ENCODE results near the gene POLR3C.

POLR3C gene

DNA sequence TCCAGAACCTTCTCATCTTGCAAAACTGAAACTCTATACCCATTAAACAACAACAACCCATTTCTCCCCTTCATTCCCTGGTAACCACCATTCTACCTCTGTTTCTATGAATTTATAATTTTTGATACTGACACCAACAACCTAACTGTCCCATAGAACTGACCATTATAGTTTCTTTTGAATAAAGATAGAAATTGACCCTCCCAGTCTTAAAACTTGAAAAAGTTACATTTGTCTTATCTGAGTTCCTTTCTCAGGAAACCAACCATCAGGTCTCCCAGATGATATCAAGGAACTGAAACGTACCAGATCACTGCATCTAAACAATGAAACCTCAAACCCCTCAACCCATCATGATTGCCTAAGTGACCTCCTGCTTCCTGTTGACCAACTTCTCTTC lies 27.2 kb upstream of the POLR3C start:
- Histone ChIP-seq H3K79me2 (ENCODE audit: insufficient read depth, low read length) (peaks cover 81% of the 10 kb centered on the region), H3K36me3 (ENCODE audit: insufficient read depth, low read length) (0 out of 2 replicates have a peak, but pooled peaks cover 5% of the 10 kb centered on the region)
- TF ChIP-seq CTCF (IDR thresholded peaks at IDR 0.05; ENCODE audit: borderline replicate concordance, extremely low read depth, low read length, poor library complexity, severe bottlenecking) (no peak), EZH2 (IDR thresholded peaks at IDR 0.05; ENCODE audit: borderline replicate concordance, low read depth, low read length, severe bottlenecking) (no peak)

GRCh38 chr1:145799806-145800205 lies 24.2 kb upstream of the POLR3C start:
- no peak for ATAC-seq (ENCODE audit: insufficient read depth, low read depth)
- H3K4me2 ChIP-seq (ENCODE audit: insufficient read depth, low read length), result no peak overlapping the region
- H3K27me3 ChIP-seq (ENCODE audit: insufficient read depth, low read length, poor library complexity), result no peaks in the 10 kb centered on the region
- H2AFZ ChIP-seq (ENCODE audit: low read depth, low read length), result no peak overlapping the region
- DNase-seq, result no peak
- H3K27ac ChIP-seq (ENCODE audit: low read length), result no peak overlapping the region
- H4K20me1 ChIP-seq (ENCODE audit: insufficient read depth, low read length), result peaks cover 7% of the 10 kb centered on the region; the same call in 1 of the 2 replicates
- H3K36me3 ChIP-seq (ENCODE audit: insufficient read depth, low read length), result 0 out of 2 replicates have a peak, but pooled peaks cover 2% of the 10 kb centered on the region
- H3K9me3 ChIP-seq (ENCODE audit: insufficient read depth, low read length, severe bottlenecking), result peaks cover 22% of the 10 kb centered on the region
- no peak overlapping the region for H3K4me3 ChIP-seq (ENCODE audit: low read depth in 1 of 2, low read length in 2 of 2)
- H3K9ac ChIP-seq (ENCODE audit: low read depth, low read length), result no peak overlapping the region
- no peaks in the 10 kb centered on the region for H3K4me1 ChIP-seq (ENCODE audit: insufficient read depth, low read length)
- TF ChIP-seq EZH2 (IDR thresholded peaks at IDR 0.05; ENCODE audit: borderline replicate concordance, low read depth, low read length, severe bottlenecking) (no peak), CTCF (IDR thresholded peaks at IDR 0.05; ENCODE audit: borderline replicate concordance, extremely low read depth, low read length, poor library complexity, severe bottlenecking) (no peak)
- peaks cover 94% of the 10 kb centered on the region for H3K79me2 ChIP-seq (ENCODE audit: insufficient read depth, low read length)

More for the DNA sequence above, 27.2 kb upstream of the POLR3C start:
- Histone ChIP-seq H4K20me1 (ENCODE audit: insufficient read depth, low read length) (peaks cover 4% of the 10 kb centered on the region; the same call in 1 of the 2 replicates), H3K4me1 (ENCODE audit: insufficient read depth, low read length) (no peaks in the 10 kb centered on the region), H3K9ac (ENCODE audit: low read depth, low read length) (no peak overlapping the region), H3K27ac (ENCODE audit: low read length) (no peak overlapping the region), H3K4me3 (ENCODE audit: low read depth in 1 of 2, low read length in 2 of 2) (no peak overlapping the region), H3K27me3 (ENCODE audit: insufficient read depth, low read length, poor library complexity) (no peaks in the 10 kb centered on the region), H3K9me3 (ENCODE audit: insufficient read depth, low read length, severe bottlenecking) (peaks cover 22% of the 10 kb centered on the region), H3K4me2 (ENCODE audit: insufficient read depth, low read length) (no peak overlapping the region), H2AFZ (ENCODE audit: low read depth, low read length) (no peak overlapping the region)
- ATAC-seq (ENCODE audit: insufficient read depth, low read depth) (no peak), DNase-seq (no peak)

DNA sequence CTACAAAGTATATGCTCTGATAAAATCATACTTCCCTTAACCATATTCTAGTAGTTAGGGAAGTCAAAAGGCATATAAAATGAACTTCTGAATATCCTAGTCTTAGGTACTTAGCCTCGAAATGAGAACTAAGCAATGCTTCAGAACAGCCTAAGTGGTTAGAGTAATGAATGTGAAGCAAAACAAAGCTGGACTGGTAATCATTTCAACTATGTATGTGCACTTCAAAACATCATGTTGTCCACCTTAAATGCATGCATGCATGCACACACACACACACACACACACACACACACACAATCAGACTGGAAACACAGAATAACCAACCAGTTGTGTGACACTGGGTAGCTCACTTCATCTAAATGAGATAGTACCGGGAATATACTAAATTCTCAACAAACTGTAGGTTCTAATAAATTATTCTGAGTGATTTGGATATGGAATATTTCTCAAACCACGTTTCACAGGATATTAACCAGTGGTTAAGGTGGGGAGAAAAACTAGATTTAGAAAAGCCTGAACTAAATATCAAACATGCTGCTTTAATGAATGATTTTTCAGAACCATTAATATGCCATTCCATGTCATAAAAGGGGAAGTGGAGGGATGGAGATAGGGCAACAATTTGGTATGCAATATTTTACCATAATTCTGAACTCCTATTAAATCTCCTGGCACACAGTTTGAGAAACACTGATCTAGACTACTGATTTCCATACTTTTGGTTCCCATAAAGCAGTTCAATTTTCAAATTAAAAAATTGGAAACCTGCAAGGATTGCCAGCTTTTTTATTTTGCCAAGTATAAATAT lies 19.6 kb upstream of the POLR3C start:
- Histone ChIP-seq H3K4me3 (ENCODE audit: low read depth in 1 of 2, low read length in 2 of 2) (no peak overlapping the region), H3K79me2 (ENCODE audit: insufficient read depth, low read length) (peaks cover 94% of the 10 kb centered on the region), H3K27me3 (ENCODE audit: insufficient read depth, low read length, poor library complexity) (no peaks in the 10 kb centered on the region), H3K9ac (ENCODE audit: low read depth, low read length) (no peak overlapping the region), H3K27ac (ENCODE audit: low read length) (no peak overlapping the region), H3K4me1 (ENCODE audit: insufficient read depth, low read length) (no peaks in the 10 kb centered on the region), H3K9me3 (ENCODE audit: insufficient read depth, low read length, severe bottlenecking) (no peaks in the 10 kb centered on the region), H3K4me2 (ENCODE audit: insufficient read depth, low read length) (no peak overlapping the region), H3K36me3 (ENCODE audit: insufficient read depth, low read length) (no peaks in the 10 kb centered on the region), H4K20me1 (ENCODE audit: insufficient read depth, low read length) (peaks cover 10% of the 10 kb centered on the region; the same call in 1 of the 2 replicates), H2AFZ (ENCODE audit: low read depth, low read length) (no peak overlapping the region)
- TF ChIP-seq CTCF (IDR thresholded peaks at IDR 0.05; ENCODE audit: borderline replicate concordance, extremely low read depth, low read length, poor library complexity, severe bottlenecking), result no peak
- no peak for TF ChIP-seq EZH2 (IDR thresholded peaks at IDR 0.05; ENCODE audit: borderline replicate concordance, low read depth, low read length, severe bottlenecking)
- DNase-seq, result no peak
- no peak for ATAC-seq (ENCODE audit: insufficient read depth, low read depth)

Data from DND-41 (cell line).